Gastrocnemius medialis (tissue), 4 donors: Measurements from ENCODE around the gene SUPT7L.

ENCODE experiments used
- CTCF ChIP-seq, 5 experiments: fragments of 450-650 bp in 3 of 5; fragments of 200-600 bp in 2 of 5; sonication (generic) in 2 of 5; IDR thresholded peaks in 4 of 5; conservative IDR thresholded peaks in 1 of 5; 1 replicate in 4 of 5; 2 replicates in 1 of 5; pipeline ENCODE4 v1.5.1; 2016 to 2019; ENCODE audit warnings: antibody characterized with exemption in 5 of 5, mild to moderate bottlenecking in 3 of 5, moderate library complexity in 3 of 5
- POLR2A ChIP-seq, 2 donors: fragments of 450-650 bp; IDR thresholded peaks; one replicate each; pipeline ENCODE4 v1.6.1; 2017; ENCODE audit warnings: antibody characterized with exemption in 2 of 2, mild to moderate bottlenecking in 2 of 2, moderate library complexity in 2 of 2

GRCh38 chr2:27636766-27637165 lies 26.6 kb downstream of the SUPT7L start:
- TF ChIP-seq CTCF (IDR thresholded peaks at IDR 0.05 in 4 of 5, conservative IDR thresholded peaks at IDR 0.05 in 1 of 5) (no peak), POLR2A (IDR thresholded peaks at IDR 0.05) (no peak)
